ENCODE data around the gene PRKAG1. TPM values are rescaled to one million over a fixed set of nuclear protein-coding genes. Genes with fewer than 3 reads are reported as not detected.

PRKAG1 gene
- total RNA-seq, 1 experiment from 2014 or later = 41.6 TPM

DNA sequence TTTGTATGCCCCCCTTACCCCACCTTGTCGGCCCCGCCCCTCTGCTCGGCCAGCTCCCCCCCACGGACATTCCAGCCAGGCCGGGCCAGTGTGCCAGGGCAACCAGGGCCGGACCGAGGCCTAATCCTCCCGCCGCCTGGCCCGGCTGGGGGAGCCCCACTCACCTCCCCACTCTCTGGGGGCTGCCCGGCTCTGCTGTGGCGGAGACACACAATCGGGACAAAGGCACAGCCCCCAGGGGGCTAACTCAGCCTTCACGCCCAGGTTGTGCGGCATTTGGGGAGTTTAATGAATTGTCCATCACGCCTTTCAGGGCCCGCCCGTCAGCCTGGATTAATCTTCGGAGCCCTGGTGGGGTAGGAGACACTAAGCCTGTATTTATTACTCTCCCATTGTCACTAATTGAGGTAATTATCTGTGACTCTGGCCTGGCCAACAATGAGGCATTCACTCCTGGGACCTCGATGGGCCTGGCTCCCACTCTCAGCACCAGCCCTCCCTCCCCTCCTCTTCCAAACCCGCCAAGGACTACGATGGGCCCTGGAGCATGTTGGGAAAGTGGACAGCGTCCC is 31.8 kb downstream of the PRKAG1 start:
- DNase-seq (ENCODE audit: low spot score) (no peak), ATAC-seq (no peak)
- Mint-ChIP-seq H3K4me1 (peaks cover 12% of the 10 kb centered on the region), H3K27ac (no peak overlapping the region), H3K4me3 (no peak overlapping the region), H3K36me3 (no peaks in the 10 kb centered on the region), H3K9me3 (no peaks in the 10 kb centered on the region), H3K27me3 (ENCODE audit: low read depth) (peaks cover 85% of the 10 kb centered on the region)
- ChIA-PET CTCF (interaction anchor here (1.9 to 10.3 kb wide), 5 partner anchors 8 to 102 kb away, joined by 18 to 164 read pairs (median 89); partner anchors contain the start of genes DDN, WNT1 and WNT10B), POLR2A (no interaction called here)
- no peak for TF ChIP-seq SOX15 (CRISPR knock-in tag; IDR thresholded peaks at IDR 0.05)
- no peak for TF ChIP-seq ZNF416 (CRISPR knock-in tag; IDR thresholded peaks at IDR 0.05)
- no peak for TF ChIP-seq ZNF423 (CRISPR knock-in tag; IDR thresholded peaks at IDR 0.05)
- TF ChIP-seq, protein P1, sequence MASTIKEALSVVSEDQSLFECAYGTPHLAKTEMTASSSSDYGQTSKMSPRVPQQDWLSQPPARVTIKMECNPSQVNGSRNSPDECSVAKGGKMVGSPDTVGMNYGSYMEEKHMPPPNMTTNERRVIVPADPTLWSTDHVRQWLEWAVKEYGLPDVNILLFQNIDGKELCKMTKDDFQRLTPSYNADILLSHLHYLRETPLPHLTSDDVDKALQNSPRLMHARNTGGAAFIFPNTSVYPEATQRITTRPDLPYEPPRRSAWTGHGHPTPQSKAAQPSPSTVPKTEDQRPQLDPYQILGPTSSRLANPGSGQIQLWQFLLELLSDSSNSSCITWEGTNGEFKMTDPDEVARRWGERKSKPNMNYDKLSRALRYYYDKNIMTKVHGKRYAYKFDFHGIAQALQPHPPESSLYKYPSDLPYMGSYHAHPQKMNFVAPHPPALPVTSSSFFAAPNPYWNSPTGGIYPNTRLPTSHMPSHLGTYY (CRISPR knock-in tag; IDR thresholded peaks at IDR 0.05) = no peak
- TF ChIP-seq ESRRA (CRISPR knock-in tag; IDR thresholded peaks at IDR 0.05; ENCODE audit: borderline replicate concordance) = no peak
- TF ChIP-seq, protein P2, sequence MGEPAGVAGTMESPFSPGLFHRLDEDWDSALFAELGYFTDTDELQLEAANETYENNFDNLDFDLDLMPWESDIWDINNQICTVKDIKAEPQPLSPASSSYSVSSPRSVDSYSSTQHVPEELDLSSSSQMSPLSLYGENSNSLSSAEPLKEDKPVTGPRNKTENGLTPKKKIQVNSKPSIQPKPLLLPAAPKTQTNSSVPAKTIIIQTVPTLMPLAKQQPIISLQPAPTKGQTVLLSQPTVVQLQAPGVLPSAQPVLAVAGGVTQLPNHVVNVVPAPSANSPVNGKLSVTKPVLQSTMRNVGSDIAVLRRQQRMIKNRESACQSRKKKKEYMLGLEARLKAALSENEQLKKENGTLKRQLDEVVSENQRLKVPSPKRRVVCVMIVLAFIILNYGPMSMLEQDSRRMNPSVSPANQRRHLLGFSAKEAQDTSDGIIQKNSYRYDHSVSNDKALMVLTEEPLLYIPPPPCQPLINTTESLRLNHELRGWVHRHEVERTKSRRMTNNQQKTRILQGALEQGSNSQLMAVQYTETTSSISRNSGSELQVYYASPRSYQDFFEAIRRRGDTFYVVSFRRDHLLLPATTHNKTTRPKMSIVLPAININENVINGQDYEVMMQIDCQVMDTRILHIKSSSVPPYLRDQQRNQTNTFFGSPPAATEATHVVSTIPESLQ (CRISPR knock-in tag; IDR thresholded peaks at IDR 0.05) = no peak
- TF ChIP-seq OVOL2 (CRISPR knock-in tag; IDR thresholded peaks at IDR 0.05; ENCODE audit: borderline replicate concordance) = no peak
- no peak for TF ChIP-seq FOXJ3 (CRISPR knock-in tag; IDR thresholded peaks at IDR 0.05; ENCODE audit: borderline replicate concordance)
- TF ChIP-seq, protein P3, sequence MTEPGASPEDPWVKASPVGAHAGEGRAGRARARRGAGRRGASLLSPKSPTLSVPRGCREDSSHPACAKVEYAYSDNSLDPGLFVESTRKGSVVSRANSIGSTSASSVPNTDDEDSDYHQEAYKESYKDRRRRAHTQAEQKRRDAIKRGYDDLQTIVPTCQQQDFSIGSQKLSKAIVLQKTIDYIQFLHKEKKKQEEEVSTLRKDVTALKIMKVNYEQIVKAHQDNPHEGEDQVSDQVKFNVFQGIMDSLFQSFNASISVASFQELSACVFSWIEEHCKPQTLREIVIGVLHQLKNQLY (CRISPR knock-in tag; IDR thresholded peaks at IDR 0.05) = no peak
- no peak for TF ChIP-seq TEAD4 (CRISPR knock-in tag; IDR thresholded peaks at IDR 0.05)
- TF ChIP-seq, protein P4, sequence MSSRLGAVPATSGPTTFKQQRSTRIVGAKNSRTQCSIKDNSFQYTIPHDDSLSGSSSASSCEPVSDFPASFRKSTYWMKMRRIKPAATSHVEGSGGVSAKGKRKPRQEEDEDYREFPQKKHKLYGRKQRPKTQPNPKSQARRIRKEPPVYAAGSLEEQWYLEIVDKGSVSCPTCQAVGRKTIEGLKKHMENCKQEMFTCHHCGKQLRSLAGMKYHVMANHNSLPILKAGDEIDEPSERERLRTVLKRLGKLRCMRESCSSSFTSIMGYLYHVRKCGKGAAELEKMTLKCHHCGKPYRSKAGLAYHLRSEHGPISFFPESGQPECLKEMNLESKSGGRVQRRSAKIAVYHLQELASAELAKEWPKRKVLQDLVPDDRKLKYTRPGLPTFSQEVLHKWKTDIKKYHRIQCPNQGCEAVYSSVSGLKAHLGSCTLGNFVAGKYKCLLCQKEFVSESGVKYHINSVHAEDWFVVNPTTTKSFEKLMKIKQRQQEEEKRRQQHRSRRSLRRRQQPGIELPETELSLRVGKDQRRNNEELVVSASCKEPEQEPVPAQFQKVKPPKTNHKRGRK (CRISPR knock-in tag; IDR thresholded peaks at IDR 0.05; ENCODE audit: borderline replicate concordance) = no peak
- TF ChIP-seq ZBTB21 (CRISPR knock-in tag; IDR thresholded peaks at IDR 0.05; ENCODE audit: borderline replicate concordance) = no peak

DNA sequence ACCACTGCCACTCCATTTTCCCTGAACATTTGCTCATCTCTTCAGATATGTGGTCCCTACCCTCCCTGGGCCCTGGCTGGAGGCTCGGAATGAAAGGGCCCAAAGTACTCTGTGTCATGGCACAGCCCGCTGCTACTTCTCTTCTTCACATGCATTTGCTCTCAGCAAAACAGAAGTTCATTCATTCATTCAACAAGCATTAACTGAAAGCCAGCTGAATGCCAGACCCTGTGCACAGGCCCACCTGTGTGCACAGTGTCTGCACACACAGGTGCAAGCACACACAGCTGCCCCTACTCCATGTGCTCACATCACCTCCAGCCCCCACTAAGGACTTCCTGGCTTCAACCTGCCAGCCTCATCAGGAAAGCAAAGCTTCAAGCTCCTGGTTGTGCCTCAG is 32.7 kb downstream of the PRKAG1 start:
- ATAC-seq (no peak), DNase-seq (ENCODE audit: low spot score) (no peak)
- Mint-ChIP-seq H3K27ac (no peak overlapping the region), H3K36me3 (no peaks in the 10 kb centered on the region), H3K4me1 (peaks cover 16% of the 10 kb centered on the region), H3K27me3 (ENCODE audit: low read depth) (peaks cover 94% of the 10 kb centered on the region), H3K4me3 (no peak overlapping the region), H3K9me3 (no peaks in the 10 kb centered on the region)
- ChIA-PET CTCF (interaction anchor here (0.8 to 10.3 kb wide), 4 partner anchors 8 to 133 kb away, joined by 3 to 164 read pairs (median 80); partner anchors contain the start of genes DDN and WNT10B), POLR2A (no interaction called here)
- TF ChIP-seq TEAD1 (CRISPR knock-in tag; IDR thresholded peaks at IDR 0.05) (no peak), GABPB1 (CRISPR knock-in tag; IDR thresholded peaks at IDR 0.05) (no peak), SOX15 (CRISPR knock-in tag; IDR thresholded peaks at IDR 0.05) (no peak), MXD4 (CRISPR knock-in tag; IDR thresholded peaks at IDR 0.05; ENCODE audit: borderline replicate concordance) (no peak), ZNF671 (CRISPR knock-in tag; IDR thresholded peaks at IDR 0.05) (no peak)
- TF ChIP-seq, protein P5, sequence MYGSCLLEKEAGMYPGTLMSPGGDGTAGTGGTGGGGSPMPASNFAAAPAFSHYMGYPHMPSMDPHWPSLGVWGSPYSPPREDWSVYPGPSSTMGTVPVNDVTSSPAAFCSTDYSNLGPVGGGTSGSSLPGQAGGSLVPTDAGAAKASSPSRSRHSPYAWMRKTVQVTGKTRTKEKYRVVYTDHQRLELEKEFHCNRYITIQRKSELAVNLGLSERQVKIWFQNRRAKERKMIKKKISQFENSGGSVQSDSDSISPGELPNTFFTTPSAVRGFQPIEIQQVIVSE (CRISPR knock-in tag; IDR thresholded peaks at IDR 0.05; ENCODE audit: borderline replicate concordance) = no peak
- TF ChIP-seq, protein P6, sequence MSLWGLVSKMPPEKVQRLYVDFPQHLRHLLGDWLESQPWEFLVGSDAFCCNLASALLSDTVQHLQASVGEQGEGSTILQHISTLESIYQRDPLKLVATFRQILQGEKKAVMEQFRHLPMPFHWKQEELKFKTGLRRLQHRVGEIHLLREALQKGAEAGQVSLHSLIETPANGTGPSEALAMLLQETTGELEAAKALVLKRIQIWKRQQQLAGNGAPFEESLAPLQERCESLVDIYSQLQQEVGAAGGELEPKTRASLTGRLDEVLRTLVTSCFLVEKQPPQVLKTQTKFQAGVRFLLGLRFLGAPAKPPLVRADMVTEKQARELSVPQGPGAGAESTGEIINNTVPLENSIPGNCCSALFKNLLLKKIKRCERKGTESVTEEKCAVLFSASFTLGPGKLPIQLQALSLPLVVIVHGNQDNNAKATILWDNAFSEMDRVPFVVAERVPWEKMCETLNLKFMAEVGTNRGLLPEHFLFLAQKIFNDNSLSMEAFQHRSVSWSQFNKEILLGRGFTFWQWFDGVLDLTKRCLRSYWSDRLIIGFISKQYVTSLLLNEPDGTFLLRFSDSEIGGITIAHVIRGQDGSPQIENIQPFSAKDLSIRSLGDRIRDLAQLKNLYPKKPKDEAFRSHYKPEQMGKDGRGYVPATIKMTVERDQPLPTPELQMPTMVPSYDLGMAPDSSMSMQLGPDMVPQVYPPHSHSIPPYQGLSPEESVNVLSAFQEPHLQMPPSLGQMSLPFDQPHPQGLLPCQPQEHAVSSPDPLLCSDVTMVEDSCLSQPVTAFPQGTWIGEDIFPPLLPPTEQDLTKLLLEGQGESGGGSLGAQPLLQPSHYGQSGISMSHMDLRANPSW (CRISPR knock-in tag; conservative IDR thresholded peaks at IDR 0.05; ENCODE audit: low read depth) = no peak
- TF ChIP-seq, protein P7, sequence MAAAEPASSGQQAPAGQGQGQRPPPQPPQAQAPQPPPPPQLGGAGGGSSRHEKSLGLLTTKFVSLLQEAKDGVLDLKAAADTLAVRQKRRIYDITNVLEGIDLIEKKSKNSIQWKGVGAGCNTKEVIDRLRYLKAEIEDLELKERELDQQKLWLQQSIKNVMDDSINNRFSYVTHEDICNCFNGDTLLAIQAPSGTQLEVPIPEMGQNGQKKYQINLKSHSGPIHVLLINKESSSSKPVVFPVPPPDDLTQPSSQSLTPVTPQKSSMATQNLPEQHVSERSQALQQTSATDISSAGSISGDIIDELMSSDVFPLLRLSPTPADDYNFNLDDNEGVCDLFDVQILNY (CRISPR knock-in tag; IDR thresholded peaks at IDR 0.05) = no peak
- TF ChIP-seq, protein P8, sequence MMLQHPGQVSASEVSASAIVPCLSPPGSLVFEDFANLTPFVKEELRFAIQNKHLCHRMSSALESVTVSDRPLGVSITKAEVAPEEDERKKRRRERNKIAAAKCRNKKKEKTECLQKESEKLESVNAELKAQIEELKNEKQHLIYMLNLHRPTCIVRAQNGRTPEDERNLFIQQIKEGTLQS (CRISPR knock-in tag; conservative IDR thresholded peaks at IDR 0.05) = no peak
- TF ChIP-seq, protein P9, sequence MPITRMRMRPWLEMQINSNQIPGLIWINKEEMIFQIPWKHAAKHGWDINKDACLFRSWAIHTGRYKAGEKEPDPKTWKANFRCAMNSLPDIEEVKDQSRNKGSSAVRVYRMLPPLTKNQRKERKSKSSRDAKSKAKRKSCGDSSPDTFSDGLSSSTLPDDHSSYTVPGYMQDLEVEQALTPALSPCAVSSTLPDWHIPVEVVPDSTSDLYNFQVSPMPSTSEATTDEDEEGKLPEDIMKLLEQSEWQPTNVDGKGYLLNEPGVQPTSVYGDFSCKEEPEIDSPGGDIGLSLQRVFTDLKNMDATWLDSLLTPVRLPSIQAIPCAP (CRISPR knock-in tag; IDR thresholded peaks at IDR 0.05) = no peak
